Lower leg skin (tissue), 3 donors: ENCODE results near the gene TRAF2.

Experiments used
- POLR2A ChIP-seq, 2 donors: fragments of 450-650 bp; IDR thresholded peaks; one replicate each; pipeline ENCODE4 v1.6.1; 2016 to 2017; ENCODE audit warnings: antibody characterized with exemption in 2 of 2, mild to moderate bottlenecking in 1 of 2, moderate library complexity in 1 of 2
- TF ChIP-seq, protein P1 (sequence below), 3 donors: fragments of 450-650 bp; IDR thresholded peaks; one replicate each; pipeline ENCODE4 v1.5.1; 2016; ENCODE audit warnings: antibody characterized with exemption in 3 of 3, mild to moderate bottlenecking in 3 of 3, moderate library complexity in 2 of 3

GRCh38 chr9:136921307-136921706 is 35.0 kb downstream of the TRAF2 start:
- TF ChIP-seq POLR2A (IDR thresholded peaks at IDR 0.05): no peak
- TF ChIP-seq, protein P1, sequence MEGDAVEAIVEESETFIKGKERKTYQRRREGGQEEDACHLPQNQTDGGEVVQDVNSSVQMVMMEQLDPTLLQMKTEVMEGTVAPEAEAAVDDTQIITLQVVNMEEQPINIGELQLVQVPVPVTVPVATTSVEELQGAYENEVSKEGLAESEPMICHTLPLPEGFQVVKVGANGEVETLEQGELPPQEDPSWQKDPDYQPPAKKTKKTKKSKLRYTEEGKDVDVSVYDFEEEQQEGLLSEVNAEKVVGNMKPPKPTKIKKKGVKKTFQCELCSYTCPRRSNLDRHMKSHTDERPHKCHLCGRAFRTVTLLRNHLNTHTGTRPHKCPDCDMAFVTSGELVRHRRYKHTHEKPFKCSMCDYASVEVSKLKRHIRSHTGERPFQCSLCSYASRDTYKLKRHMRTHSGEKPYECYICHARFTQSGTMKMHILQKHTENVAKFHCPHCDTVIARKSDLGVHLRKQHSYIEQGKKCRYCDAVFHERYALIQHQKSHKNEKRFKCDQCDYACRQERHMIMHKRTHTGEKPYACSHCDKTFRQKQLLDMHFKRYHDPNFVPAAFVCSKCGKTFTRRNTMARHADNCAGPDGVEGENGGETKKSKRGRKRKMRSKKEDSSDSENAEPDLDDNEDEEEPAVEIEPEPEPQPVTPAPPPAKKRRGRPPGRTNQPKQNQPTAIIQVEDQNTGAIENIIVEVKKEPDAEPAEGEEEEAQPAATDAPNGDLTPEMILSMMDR (IDR thresholded peaks at IDR 0.05): no peak
